ENCODE results near the gene CRIM1.
A peak's percentile ranks its signal among the peaks of the same experiment; 100 is the strongest.

The CRIM1 gene

DNA sequence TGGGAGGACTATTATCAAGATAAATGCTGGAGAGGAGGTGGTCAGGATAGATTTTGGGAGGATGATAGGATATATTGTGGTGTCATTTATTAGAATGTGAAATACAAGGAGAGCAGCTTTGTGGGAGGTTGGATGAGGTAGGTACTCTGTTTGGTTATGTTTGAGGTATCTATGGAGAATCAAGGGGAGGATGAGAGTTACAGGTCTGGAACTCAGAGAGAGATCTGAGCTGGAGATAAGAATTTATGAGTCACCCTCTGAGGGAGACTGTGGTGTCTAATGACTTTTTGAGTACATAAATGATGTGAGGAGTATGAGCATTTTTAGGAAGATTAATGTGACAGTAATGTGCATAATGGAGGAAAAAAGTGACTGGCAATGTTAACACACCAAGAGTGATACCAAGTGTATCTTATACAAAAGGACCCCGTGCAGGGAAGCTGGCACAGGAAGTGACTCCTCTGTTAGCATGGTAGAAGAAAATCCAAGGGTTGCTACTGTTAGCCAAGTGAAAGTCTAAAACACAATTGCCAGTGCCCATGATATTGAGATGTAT lies 48.2 kb downstream of the CRIM1 start:
- DNase-seq: peak; percentile 0

DNA sequence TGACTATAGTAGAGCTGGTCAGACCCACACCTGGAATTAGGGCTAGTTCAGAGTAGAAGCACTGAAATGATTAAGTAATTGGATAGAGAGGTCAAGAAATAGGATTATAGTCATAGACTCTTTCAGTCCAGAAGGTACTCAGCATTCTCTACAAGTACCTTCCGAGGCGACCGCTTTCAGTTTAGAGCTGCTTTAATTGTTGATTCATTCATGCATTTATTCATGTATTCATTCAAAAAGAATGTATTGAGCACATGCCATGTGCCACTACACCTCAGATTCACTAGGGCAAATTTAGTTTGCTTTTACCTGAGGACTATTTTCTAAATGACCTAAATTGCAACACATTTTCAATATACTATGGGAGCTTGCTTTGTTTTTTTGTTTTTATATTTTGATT lies 48.7 kb downstream of the CRIM1 start:
- DNase-seq: no peak

DNA sequence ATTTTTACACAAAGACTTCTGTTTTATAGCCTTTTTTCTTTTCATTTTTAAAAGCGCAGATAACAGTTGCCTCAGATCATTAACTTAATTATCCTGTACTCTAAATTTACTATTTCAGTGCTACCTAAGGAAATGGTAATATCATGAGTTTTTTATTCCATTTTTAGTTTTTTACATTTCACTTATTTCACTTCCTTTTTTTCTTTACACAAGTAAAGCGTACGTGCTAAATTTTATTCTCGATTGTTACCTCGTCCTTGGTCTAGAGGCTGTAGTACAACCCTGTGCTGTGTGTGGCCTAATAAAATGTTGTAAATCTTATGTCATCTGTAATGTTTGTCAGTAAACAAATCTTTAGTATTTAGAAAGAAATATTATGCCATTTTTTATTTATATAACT lies 49.2 kb downstream of the CRIM1 start:
- no peak for DNase-seq

DNA sequence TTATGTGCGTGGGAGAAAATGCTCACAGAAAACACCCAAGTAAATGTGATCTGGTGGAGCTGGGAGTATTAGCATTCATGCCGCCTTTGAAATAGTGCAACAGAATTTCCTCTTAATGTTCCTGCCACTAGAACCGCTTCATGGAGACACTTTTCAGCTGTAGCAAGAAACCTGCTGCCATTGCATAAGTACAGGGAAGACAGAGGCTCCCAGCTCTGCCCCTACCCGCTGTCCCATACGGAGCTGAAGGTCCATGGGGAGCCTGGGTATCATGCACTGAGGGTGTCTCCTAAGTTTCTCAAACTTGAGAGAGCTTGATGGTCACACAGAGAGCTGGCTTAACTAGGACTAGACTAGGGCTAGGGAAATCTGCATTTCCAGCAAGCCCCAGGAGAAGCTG lies 49.6 kb downstream of the CRIM1 start:
- no peak for DNase-seq

DNA sequence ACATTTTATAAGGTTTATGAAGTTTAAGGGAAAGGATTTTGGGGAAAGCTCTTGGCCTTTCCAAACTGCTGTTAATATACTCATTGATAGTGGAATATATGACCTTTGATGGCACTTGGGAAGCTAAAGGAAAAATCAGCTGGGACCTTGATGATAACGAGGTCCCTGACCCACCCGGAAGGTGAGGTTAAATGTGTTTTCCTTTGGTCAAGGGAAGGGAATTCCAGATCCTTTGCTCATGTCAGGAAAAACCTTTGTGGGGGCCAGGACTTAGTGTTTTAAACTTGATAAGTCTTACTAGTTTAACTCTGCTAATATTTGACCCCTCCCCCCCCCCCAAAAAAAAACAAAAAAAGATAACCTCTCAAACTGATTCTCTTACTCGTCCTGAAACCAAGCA lies 50.7 kb downstream of the CRIM1 start:
- no peak for DNase-seq

DNA sequence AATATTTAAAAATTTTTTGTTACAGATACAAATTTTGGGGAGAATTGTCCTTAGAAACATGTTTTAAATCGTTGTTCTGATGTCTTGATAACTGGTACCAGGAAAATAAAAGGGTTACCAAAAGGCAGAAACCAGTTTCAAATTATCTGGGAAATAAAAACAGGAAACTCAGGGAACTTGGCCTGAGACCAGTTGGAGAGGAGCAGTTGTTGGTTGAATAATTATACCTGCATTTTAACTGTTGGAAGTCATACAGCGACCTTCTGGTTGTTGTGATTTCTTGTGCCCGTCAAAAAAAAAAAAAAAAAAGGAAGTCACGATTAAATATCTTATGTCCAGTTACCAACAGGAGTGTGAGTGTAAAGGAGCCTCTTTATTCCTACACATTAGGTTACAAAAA lies 51.8 kb downstream of the CRIM1 start:
- no peak for DNase-seq

DNA sequence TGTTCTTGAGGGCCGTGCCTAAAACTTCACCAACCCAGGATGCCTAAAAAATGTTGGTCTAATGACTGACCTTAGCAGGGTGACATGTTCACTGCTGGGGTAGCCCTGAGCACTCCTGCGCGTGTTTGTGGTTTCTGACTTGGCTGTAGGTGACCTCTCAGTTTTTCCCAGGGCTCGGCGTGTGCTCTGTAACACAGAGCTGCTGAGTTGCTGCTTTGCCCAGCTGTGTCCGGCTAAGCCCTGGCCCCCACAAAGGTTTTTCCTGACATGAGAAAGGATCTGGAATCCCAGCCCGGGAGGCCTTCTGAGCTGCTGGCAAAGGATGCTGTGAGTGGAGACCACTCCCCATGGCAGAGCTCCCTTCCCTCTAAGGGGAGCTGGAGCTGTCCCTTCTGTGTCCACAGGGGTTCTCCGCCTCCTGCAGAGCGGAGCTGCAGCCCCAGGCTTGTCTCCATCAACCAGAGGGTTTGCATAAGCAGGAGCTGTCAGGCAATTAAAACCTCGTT lies 52.7 kb downstream of the CRIM1 start:
- DNase-seq: no peak

DNA sequence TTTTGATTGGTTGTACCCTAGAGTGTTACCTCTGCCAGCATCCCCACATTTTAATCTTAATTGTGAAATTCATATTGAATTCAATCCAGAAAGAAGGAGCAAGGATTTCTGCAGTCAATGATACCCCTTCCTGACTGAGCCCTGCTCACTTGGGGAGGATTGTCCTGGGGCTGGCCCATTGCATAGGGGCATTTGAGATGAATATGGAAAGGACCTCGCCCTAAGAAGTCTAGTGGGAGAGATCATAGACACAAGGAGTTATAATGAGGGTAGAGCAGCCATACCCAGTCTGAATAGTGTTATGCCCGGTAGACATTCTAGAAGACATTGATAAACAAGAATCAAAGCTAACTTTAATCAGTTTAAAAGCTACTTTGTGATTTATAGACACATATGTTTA lies 53.8 kb downstream of the CRIM1 start:
- DNase-seq: no peak

DNA sequence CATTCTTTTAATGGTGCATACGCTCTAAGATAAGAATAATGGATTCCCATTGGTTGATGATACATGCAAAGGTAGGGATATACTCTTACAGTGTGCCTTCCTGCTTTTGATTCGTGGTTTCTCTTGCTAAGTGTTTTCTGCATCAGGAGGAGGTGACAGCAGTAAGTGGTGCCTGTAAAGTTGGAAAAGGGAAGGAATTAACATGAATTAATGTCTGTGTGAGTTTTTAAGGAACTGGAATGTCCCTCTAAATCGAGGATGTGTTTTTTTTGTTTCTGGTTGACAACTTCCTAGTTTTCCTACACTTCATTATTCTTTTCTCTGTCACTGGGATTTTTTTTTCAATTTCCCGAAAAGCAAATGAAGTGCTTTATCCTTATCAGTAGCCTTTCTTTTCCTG lies 54.4 kb downstream of the CRIM1 start:
- no peak for DNase-seq

DNA sequence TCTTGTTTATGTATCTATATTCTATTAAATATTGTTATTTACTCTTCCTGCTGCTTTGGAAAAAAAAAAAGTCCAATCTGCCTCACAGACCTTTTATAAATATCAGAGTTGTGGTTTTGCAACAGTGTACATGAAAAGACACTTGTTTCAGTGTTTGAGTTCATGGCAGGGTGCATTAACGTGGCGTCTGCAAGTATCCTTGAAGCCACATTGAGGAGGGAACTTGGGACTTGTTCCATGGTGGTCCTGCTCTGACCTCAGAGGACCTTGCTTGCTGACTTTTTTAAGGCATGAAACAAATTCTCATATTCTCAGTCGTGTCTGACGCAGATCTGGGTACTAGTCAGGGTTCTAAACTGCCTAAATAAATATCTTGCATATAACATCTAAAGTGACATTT lies 55.1 kb downstream of the CRIM1 start:
- DNase-seq: no peak

DNA sequence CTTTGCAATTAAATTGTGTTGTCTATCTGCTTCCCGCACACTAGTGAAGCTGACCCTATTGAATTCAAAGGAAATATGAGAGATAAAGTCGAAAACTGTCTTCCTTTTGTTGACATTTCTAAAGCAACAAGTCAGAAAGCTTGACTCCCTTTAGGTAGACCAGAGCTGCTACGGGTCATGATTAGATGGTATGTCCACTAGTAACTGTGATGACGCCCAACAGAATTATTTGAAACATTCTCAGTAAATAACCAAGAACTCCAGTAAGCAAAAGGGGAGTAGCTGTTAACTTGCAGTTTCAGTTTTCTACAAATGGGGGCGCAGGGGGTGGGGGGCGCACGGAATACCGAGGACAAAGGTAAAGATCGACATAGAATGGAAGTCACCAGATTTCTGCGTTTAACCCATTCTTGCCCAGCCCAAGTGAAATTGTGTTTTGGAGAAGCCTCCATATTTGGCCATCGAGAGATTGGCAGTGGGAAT lies 56.4 kb downstream of the CRIM1 start:
- DNase-seq: no peak

DNA sequence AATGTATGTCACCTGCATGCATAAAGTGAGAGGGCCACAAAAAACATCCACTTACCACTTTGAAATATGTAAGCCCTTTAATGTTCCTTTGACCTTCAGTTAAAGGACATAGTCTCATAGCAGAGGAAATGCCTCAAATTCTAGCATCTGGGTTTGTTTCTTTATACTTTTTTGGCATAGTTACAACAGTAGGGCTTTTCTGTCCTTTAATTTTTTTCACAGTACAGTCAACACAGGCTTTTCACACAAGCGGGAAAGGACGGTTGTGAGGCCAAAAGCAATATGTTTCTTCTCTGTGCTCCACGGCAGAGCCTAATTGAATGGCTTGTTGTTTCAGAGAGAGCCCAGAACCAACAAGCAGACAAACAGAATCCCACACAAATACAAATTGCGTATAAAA lies 57.6 kb downstream of the CRIM1 start:
- DNase-seq: no peak

DNA sequence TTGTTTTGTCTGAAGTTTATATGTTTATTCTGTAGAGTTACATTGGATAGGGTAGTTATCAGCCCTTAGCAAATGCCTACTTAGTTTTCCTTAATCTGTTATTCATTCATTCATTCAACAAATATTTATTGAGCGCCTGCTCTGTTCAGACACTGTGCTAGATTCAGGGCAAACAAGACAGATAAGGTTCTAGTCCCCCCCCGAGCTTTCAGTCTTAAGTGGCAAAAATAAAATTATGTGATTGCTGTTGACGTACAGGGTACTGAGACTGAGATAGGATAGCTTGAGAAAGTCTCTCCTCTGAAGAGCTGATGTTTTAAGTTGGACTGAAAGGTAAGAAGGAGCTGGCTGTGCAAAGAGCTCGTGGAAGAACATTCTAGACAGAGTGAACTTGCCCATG lies 58.7 kb downstream of the CRIM1 start:
- no peak for DNase-seq

DNA sequence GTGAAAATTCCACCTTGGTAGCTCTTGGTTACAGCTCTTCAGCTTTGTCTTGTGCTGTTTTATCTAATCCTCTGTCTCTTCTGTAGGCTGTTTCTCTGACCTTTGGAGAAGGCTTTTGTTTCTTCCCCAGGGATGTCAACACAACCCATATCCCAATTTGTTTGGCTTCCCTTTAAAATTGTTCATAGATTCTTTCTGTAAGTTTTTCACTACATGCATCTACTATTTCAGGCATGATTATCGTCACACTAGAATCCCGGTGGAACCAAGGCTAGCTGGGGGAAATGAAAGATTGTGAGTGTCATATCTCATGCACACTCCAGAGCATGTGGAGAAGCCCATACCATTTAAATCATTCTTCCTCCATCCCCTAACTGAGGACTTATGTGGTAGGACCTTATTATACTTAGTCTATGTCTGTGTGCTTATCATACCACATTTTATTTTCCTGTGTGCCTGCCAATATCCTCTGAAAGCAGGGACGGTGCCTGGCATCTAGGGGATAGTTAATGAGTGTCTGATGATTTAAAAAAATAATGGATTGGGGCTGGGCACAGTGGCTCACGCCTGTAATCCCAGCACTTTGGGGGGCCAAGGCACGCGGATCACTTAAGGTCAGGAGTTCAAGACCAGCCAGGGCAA lies 59.9 kb downstream of the CRIM1 start:
- no peak for DNase-seq

DNA sequence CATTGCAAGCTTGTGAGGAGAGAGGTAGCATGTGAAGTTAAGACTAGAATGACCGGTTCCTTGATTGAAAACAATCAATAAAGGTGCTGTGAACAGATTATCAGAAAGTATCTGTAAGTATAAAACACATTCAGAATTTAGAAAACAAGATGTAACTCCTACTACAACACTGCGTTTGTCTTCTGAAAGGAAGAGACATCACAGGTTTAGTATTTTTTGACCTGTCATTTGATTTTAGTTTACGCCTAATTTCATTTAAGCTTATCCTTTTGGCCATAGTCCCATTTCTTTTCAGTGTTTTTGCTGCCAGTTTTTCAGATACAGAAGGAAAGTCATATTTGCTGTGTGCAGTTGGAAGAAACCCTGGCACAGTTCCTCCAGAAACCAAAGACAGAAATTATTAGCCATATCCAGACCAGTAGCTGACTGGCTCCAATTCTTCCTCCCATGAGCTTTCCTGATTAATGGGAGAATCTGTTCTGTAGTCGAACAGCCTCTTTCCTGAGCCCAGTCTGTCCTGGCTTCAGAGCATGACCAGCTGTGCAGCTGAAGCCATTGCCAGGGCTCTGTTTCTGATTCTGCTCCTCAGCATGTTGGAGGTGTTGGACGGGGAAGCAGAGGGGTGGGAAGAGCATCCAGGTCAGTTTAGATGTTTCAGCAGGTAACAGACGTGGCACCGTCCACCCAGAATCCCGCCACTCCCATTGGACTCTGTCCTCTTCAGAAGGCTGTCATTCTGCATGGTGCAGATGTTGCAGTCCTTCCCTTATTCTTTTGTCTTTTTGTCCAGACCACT lies 61.0 kb downstream of the CRIM1 start:
- DNase-seq: no peak

DNA sequence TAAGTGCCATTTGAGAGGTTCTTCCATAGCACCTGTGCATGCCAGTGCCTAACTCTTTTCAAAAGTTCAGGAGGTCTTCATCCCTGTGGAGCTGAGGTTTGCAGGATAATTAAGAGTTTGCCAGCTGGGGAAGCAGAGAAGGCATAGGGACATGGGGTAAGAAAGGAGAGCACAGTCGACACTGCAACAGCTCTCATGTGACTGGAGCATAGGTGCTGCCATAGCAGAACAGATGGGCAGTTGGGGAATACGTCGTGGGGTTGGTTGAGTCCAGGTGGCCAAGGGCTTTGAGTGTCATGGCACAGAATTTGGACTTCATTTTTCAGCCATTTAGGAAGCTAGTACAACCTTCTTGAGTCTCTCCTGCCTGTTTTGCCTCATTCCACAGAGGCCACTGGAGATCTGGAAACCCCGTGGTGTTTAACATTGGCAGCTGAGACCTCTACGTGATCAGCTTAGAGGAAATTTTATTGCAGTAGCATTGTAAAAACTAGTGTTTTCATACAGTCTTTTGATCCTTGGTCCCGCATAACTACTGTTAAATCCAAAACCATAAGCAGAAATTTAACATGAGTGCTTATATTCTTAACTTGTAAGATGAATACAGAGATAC lies 65.1 kb downstream of the CRIM1 start:
- no peak for DNase-seq

DNA sequence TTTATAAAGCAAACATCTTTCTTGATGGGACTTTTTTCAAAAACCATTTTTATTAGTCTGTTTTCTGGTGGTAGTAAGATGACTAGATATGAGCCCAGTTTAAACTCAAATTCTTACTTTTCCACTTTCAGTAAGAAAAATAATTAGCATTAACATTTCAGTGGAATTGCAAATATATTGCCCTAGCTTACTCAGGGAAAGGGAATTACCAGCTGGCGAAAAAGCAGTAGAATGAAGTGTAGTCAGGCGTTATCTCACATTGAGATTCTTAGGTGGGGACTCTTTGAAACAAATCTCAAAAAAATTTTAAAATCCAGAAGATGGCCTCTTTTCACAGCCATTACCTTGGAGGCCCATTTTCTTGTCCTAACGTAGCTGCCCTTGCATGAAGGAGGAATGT lies 65.8 kb downstream of the CRIM1 start:
- DNase-seq: no peak

DNA sequence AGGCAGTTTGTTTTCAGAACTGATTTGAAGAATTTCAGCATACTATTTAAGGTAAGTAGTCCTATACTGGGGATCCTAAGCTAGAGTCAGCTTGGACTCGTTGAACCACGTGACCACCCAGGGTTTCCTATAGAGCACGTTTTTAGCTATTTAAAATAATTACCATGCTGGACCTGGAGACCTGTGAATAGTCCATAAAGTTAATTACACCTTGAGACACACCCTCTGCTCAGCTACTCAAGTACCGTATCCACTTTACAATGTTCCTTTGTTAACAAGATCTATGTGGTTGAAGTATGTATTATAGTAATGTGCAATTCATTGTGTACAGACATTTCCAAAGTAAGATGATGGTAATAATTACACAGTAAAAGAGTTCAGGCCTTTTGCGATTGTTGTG lies 67.6 kb downstream of the CRIM1 start:
- peak; percentile 10 for DNase-seq

DNA sequence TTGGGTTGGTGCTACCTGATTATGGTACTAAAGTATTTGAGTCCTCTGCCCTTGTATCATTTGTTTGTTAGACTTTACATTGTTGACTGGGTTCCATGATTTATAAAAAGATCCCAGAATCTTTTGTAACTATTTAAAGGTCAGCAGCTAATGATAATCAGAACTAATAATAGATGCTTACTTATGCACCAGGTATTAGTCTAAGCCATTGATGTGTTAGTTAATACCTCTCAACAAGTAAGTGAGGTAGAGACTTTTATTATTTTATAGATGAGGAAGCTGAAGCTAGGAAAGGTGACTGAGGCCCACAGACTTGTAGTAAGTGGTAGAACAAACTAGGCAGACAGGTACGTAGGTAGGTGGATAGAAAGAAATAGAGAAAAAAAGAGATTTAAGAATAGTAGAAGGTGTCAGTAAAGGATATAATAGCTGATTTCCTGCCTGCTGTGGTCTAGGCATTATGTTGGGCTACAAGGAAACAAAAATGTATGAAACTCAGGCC lies 68.1 kb downstream of the CRIM1 start:
- no peak for DNase-seq

DNA sequence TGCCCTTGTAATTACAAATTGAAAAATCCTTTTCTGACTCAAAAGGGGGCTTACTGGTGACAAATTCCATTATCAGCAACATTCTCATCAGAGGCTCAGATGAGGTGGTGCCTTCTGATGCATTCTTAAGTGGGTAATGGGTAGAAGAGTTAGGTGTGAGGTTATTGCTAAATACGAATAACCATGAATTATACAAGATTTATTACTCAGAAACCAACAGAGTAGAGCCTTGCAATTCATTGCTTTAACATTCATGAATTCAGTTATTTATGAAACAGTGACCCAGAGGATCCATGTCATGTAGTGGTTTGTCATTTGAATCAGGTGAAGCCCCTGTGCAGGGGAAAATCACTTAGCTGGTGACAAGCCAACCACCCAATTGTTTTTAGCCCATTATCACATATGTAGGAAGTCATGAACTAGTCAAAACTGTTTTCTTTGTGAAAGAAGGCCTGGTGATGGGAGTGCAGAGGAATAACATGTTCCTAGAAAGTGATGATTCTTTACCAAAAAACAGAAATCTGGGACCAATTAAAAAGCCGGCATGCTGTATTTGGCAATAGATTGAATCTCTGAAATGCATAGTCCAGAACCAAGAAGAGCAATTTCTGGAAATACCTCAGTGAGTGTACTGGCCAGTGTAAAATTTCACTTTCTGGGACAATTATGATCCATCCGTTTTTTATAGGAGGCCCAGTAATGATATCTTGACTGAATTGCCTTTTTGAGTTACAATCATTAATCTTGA lies 70.2 kb downstream of the CRIM1 start:
- DNase-seq: no peak

DNA sequence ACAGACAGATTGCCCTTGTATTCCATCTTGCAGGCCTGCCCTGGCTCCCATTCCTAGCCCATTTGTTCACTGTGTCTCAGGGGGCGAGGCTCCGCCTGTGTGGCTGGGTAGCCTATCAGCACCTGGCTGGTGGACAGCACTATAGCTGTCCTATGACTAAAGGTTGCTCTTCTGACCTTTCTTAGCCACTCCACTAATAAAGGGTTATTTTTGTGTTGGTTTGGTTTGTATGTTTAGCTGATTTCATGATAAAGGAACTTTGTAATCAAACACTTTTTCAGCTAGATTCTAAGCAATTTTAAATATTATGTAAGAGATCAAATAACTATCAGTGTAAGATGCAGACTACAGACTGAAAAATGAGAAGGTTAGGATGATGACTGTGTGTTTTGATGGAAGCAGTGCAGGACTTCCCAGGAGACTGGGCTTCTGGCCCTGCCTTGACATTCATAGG lies 72.2 kb downstream of the CRIM1 start:
- DNase-seq: no peak

DNA sequence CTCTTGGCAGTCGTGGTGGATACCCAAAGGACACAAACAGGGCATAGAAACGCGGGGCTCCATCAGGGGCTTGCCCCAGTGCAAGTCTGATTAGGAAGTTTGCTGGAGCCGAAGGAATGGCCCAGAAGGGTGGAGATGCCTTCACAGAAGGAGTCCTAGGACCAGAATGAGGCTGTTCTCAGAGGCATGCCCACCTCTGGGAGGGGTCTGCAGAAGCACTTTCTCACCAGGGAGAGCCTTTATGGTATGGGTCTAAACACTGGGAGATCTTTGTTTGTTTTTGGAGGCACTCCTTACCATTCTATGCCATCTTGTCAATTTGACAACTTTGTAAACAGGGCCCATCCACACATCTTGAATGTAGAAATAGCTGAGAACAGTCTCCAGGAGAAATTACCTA lies 75.0 kb downstream of the CRIM1 start:
- DNase-seq: no peak

DNA sequence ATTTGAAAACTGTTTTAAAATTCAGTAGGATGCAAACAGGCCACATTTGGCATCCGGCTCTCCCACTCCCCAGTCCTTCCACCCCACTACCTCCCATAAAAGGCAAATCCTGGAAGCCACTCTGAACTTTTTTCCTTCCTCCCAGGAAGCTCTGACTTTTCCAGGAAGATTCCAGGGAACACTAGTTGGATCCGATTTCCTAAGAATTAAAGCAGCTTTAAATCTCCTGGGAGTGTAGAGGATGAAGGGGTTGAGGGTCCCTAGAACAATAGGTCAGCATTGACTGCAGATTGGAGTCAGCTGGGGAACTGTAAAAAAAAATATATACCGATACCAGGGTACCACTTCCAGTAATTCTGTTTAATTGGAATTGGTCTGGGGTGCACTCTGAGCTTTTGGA lies 76.9 kb downstream of the CRIM1 start:
- DNase-seq: no peak

All from DMS79 treated with DMSO at 0.1 percent for 48 hours (cell line).